IPS-18a (cell line): ENCODE results near the gene ONECUT3.
A peak's percentile ranks its signal among the peaks of the same experiment; 100 is the strongest.

Source experiments
- H3K27ac ChIP-seq: one replicate; pipeline ENCODE4 v1.5.1; 2013; ENCODE audit warnings: low read length
- H3K27me3 ChIP-seq: one replicate; pipeline ENCODE4 v1.6.1; 2013; ENCODE audit warnings: mild to moderate bottlenecking, low read length; ENCODE audit not compliant: control insufficient read depth, insufficient read depth
- H3K36me3 ChIP-seq: one replicate; pipeline ENCODE4 v1.6.1; 2013; ENCODE audit warnings: low read depth, low read length; ENCODE audit not compliant: control insufficient read depth
- H3K4me1 ChIP-seq: one replicate; pipeline ENCODE4 v1.6.1; 2013; ENCODE audit warnings: low read depth, low read length; ENCODE audit not compliant: control insufficient read depth
- H3K4me3 ChIP-seq: one replicate; pipeline ENCODE4 v1.5.1; 2013; ENCODE audit warnings: low read length
- H3K9ac ChIP-seq: one replicate; pipeline ENCODE4 v1.6.1; 2013; ENCODE audit warnings: mild to moderate bottlenecking, low read length, moderate library complexity
- H3K9me3 ChIP-seq: one replicate; pipeline ENCODE4 v1.6.1; 2013; ENCODE audit warnings: low read depth, low read length; ENCODE audit not compliant: control insufficient read depth

The ONECUT3 gene

DNA sequence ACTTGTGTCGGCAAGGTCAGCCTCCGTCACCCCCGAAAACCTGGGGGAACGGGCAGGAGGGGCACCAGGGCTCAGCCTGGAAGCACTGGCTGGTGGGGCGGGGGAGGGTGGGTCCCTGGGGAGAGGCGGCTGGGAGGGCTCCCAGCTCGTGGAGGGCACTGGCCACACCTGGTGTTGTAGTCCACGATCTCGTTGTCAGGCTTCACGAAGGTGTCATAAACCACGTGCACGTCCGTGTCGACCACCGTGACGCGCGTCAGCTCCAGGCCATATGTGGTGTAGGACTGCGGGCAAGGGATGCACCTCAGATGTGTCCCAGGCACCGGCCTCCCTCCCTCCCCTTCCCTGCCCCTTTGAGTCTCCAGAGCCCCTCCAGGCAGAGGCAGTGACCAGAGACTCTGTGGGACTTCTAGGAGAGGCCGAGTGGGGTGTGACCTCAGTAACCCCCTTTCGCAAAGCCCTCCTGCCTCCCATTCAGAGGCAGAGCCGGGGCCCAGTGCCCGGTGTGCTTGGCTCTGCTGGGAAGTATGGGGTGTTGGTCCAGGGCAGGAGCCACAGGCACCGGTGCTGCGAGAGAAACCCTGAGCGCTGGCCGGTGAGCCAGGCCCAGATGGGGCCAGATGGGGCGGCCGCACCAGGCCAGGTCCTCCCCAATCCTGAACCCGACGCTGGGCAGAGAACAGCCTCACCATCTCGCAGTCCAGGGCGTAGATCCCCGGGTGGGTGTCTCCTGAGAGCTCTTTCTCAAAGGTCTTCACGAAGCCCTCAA is 63.4 kb downstream of the ONECUT3 start:
- H3K4me1 ChIP-seq: no peaks in the 10 kb centered on the region
- H3K27me3 ChIP-seq: no peaks in the 10 kb centered on the region
- H3K9ac ChIP-seq: no peak overlapping the region
- H3K36me3 ChIP-seq: peaks cover 18% of the 10 kb centered on the region
- no peaks in the 10 kb centered on the region for H3K9me3 ChIP-seq
- H3K27ac ChIP-seq: no peak overlapping the region
- no peak overlapping the region for H3K4me3 ChIP-seq

DNA sequence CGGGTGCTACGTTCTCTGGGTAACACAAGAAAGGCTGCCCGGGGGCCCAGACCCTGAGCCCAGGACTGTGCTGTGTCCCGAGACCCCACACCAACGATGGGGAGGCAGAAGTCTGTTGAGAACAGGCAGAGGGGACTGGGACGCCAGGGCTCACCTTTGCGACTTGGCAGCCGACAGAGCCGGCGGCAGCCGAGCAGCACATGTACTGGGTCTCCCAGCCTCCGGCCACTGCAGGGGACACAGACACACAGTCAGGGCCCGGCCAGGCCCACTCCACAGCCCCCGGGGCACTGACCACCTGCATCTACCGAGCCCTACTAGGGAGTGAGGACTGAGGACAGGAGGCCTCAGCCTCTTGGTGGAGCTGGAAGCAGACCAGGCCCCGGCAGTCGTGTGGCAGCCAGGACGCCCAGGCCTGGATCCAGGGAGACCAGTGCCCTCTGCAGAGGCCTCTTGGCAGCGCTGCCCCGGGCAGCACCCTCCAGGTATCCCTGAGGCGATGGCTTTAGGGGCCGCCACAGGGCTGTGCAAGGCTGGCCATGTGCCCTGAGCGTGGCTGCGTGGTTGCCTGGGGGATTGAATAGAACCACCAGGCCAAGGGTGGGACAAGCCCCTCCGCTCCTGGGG is 64.4 kb downstream of the ONECUT3 start:
- Histone ChIP-seq H3K36me3 (peaks cover 18% of the 10 kb centered on the region), H3K4me1 (no peaks in the 10 kb centered on the region), H3K27me3 (no peaks in the 10 kb centered on the region), H3K27ac (no peak overlapping the region), H3K9ac (no peak overlapping the region), H3K4me3 (no peak overlapping the region), H3K9me3 (no peaks in the 10 kb centered on the region)

DNA sequence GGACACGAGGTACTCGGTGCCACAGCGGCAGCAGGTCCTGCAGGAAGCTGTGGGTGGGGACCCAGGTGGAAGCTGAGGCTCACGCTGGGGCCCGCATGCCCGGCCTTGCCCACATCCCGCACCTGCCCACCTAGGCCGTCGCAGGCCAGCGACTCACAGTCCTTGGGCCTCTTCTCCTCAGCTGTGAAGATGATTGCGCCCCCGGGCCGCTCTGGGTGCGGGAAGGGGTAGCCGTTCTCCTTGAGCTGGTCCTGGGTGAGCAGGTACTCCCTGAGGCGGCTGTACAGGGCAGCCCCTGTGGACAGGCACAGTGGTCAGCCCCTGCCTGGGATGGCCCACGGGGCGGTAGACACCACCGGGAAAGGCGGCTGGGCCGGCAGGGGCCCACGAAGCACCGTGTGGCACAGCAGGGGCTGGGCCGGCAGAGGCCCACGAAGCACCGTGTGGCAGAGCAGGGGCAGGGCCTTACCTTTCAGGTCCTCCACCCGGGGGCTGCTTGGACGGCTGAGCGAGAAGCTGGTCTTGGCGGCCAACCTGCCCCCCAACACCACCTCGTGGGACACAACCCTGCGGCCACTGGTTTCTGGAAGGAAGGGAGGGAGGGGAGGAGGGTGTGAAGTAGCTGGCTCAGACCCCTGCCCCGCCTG is 65.4 kb downstream of the ONECUT3 start:
- H3K4me3 ChIP-seq: no peak overlapping the region
- peaks cover 22% of the 10 kb centered on the region for H3K36me3 ChIP-seq
- H3K27ac ChIP-seq: no peak overlapping the region
- H3K9me3 ChIP-seq: no peaks in the 10 kb centered on the region
- H3K27me3 ChIP-seq: no peaks in the 10 kb centered on the region
- H3K4me1 ChIP-seq: no peaks in the 10 kb centered on the region
- no peak overlapping the region for H3K9ac ChIP-seq

DNA sequence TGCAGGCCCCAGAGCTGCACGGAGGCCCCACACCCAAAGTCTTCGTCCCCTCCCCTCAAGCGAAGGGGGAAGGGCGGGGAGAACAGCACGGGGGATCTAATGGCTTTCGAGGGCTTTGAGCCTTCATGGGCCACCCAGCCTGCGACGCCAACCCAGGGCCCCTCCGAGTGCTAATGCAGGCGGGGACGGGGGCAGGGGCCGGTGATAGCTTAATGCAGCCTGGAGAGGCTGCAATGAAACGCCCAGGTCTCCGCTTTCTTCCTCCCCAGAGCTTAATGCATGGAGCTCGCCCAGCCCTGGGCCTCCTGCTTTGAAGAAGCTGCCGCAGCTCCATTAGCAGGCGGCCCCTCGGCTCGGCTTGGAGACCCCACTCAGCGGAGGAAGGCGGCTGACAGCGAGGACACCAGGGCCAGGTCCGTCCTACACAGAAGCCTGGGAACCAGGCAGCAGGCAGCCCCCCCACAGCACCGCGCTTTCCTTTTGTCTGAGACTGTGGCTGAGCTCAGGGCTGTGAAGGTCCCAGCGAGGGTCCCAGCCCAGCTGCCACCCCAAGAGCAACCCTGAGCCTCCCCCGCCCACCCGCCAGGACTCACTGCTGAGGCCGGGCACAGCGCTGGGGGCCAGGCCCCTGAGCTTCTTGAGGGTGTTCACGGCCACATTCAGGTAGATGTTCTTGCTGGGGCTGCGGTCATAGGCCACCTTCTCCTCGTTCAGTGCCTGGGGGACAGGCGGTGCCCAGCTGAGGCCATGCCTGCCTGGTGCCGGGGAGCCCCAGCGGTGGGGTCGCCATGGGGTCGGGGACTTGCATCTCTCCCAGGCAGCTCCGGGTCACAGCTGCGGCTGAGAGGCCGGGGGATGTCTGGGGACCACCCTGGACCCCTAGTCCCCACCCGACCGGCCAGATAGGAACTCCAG is 66.3 kb downstream of the ONECUT3 start:
- peaks cover 24% of the 10 kb centered on the region for H3K36me3 ChIP-seq

DNA sequence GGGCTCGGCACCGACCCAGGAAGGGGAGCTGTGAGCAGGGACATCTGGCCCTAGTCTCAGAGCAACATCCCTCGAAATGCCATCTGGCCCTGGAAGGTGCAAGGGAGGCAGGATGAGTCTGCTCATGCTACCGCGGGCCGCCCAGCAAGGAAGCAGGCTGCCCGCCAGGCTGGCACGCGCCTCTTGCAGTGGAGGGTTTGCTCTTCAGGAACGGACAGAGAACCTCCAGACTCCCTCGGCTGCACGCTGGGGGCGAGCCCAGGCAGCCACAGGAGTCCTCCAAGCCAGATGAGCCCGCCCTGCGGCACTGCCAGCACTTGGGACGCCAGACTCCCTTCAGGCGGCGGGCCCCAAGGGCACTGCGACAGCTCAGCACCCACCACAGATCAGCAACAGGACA is 68.9 kb downstream of the ONECUT3 start:
- no peaks in the 10 kb centered on the region for H3K27me3 ChIP-seq
- H3K9me3 ChIP-seq: no peaks in the 10 kb centered on the region
- H3K36me3 ChIP-seq: peaks cover 16% of the 10 kb centered on the region
- H3K27ac ChIP-seq: no peak overlapping the region
- H3K4me3 ChIP-seq: no peak overlapping the region
- no peak overlapping the region for H3K9ac ChIP-seq
- H3K4me1 ChIP-seq: peaks cover 3% of the 10 kb centered on the region

More for the DNA sequence above, 66.3 kb downstream of the ONECUT3 start:
- Histone ChIP-seq H3K4me1 (no peaks in the 10 kb centered on the region), H3K27me3 (no peaks in the 10 kb centered on the region), H3K4me3 (no peak overlapping the region), H3K9ac (no peak overlapping the region), H3K9me3 (no peaks in the 10 kb centered on the region), H3K27ac (no peak overlapping the region)

DNA sequence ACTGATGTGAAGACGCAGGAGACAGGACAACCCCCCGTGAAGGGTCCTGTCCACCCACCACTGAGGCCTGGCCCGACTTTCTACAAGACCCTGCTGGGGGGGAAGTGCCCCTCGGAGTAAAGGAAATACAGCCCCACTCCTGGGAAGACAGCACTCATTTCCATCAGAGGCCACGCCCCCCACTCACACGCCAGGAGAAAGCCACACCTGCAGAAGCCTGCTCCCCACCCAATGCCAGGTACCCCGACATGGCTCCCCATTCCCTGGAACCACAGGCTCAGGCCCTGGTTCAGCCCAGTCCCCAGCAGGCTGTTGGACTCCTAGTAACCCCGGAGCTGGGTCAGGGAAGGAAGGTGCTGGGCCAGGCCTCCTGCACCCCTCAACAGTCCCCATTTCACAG is 69.7 kb downstream of the ONECUT3 start:
- H3K27ac ChIP-seq: no peak overlapping the region
- no peaks in the 10 kb centered on the region for H3K27me3 ChIP-seq
- peaks cover 3% of the 10 kb centered on the region for H3K4me1 ChIP-seq
- H3K4me3 ChIP-seq: no peak overlapping the region
- H3K9ac ChIP-seq: no peak overlapping the region
- H3K36me3 ChIP-seq: peaks cover 16% of the 10 kb centered on the region
- no peaks in the 10 kb centered on the region for H3K9me3 ChIP-seq

DNA sequence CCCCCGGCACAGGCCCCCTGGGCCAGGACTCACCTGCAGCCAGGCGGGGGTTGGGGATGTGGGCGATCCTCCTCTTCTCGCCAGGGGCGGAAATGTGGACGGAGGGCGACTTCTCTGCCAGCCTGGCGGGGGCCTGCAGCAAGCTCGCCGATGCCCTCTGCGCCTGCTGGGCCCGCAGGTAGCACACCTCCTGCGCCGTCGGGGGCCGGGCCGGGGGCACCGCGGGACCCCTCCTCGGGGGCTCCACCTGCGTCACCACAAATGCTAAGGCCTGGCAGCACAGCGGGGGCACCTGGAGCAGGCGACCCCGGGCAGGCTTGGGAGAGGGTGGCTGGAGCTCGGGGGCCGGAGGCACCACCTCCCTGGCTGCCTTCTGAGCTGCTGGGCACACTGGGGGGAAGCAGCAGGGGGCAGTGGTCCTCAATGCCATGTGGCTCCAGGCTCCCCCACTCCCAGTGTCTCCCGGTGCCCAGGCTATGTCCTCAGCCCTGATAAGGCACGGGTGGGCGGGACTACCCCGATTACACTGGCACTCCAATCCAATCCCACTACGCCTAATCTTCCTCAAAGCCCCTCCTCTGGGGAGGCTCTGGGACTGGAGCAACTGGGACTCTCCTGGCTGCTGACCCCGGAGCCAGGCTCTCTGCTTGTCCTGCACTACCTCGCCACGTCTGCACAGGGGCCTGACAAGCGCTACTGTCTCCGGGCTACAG is 70.4 kb downstream of the ONECUT3 start:
- Histone ChIP-seq H3K9me3 (no peaks in the 10 kb centered on the region), H3K9ac (no peak overlapping the region), H3K4me1 (peaks cover 3% of the 10 kb centered on the region), H3K27ac (no peak overlapping the region), H3K36me3 (peaks cover 16% of the 10 kb centered on the region), H3K4me3 (no peak overlapping the region), H3K27me3 (no peaks in the 10 kb centered on the region)

DNA sequence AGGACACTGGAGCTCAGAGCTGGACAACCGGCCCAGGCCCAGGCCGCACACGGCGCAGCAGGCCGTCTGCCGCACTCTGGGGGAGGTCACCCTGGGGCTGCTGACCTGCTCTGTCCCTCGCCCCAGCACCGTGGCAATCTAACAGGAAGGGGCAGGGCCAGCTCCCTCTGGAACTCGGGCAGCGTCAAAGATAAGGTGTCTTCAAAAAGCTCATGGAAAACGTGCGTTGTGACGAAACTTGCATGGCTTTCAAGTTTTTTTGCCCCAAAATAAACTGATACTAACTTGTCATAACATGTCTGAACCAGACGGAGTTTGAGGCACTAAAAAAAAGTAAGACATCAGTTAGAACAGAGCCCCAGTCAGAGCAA is 70.9 kb downstream of the ONECUT3 start:
- peaks cover 3% of the 10 kb centered on the region for H3K4me1 ChIP-seq
- H3K27ac ChIP-seq: no peak overlapping the region
- no peak overlapping the region for H3K4me3 ChIP-seq
- no peaks in the 10 kb centered on the region for H3K9me3 ChIP-seq
- no peaks in the 10 kb centered on the region for H3K27me3 ChIP-seq
- peaks cover 16% of the 10 kb centered on the region for H3K36me3 ChIP-seq
- no peak overlapping the region for H3K9ac ChIP-seq

DNA sequence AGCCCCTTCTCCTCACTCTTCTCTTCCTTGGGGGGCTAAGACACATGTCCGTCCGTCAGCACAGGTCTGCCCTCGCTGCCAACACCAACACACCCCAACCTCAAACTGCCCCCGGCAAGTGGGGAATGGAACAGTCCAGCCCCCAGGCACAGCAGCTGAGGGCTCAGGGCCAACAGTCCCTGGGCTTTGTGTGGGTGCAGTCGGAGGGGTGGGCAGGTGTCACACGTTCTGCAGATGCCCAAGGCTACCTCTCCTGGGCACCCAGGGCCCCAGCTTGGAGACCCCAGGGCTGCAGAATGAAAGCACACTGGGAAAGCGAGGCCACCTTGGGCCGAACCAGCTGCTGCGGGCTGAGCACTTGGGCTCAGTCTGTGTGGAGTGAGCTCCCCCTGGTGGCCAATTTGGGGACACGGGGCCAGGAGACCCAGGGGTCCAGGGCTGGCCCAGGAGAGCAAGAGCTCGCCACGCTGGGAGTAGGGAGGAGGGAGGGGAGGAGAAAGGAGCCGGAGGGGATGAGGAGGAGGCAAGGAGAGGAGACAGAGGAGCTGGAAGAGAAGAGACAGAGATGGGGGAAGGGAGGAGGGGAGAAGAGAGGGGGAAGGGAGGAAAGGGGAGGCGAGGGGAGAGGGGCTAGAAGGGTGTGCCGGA is 72.7 kb downstream of the ONECUT3 start:
- peak overlapping the region; percentile 8 for H3K4me3 ChIP-seq
- no peak overlapping the region for H3K9ac ChIP-seq
- H3K27me3 ChIP-seq: no peaks in the 10 kb centered on the region
- H3K36me3 ChIP-seq: peaks cover 10% of the 10 kb centered on the region
- peaks cover 3% of the 10 kb centered on the region for H3K4me1 ChIP-seq
- H3K9me3 ChIP-seq: no peaks in the 10 kb centered on the region
- H3K27ac ChIP-seq: no peak overlapping the region

DNA sequence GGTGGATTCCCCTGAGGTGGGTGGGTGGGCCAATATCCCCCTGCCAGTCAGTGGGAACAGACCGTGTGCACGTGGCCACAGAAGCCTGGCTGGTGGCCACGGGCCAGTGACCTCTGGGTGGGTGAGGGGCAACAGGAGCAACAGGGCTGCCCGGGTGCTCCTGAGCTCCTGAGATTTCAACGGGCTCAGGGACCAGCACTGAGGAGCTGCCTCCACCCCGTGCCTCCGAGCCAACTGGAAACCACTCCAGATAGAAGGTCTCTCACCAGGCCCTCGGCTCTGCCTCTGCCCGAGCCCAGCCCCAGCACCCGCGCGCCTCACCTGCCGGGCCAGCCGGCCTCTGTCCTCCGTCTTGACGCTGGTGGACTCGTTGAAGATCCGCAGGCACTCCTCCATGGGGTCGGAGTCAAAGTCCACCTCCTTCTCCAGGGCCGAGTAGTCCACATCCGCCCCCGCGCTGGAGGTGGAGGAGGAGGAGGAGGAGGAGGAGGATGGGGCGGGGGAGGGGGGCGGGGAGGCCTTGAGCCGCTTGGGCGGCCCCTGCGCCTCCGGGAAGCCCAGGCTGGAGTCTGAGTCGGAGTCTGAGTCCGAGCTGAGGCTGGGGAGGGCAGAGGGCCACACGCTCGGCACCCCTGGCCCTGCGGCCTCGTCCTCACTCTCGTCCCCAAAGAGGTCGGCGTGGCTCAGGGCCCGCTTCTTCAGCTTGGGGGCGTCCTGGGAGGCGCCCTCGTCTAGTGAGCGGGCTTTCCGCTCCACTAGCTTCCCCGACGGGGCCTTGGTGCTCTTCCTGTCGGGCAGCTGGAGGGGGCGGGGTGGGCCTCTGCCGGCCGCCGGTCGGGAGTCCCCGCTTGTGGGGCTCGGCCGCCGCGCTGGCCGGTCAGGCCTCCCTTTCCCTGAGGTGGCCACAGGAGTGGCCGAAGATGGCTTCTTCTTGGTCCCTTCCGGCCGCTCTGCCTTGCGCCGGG is 73.5 kb downstream of the ONECUT3 start:
- Histone ChIP-seq H3K9ac (no peak overlapping the region), H3K9me3 (no peaks in the 10 kb centered on the region), H3K4me3 (peak overlapping the region; percentile 8), H3K27me3 (no peaks in the 10 kb centered on the region), H3K36me3 (peaks cover 7% of the 10 kb centered on the region), H3K4me1 (peaks cover 3% of the 10 kb centered on the region), H3K27ac (no peak overlapping the region)
